Measurements from ENCODE around the gene DOCK2.

DNA sequence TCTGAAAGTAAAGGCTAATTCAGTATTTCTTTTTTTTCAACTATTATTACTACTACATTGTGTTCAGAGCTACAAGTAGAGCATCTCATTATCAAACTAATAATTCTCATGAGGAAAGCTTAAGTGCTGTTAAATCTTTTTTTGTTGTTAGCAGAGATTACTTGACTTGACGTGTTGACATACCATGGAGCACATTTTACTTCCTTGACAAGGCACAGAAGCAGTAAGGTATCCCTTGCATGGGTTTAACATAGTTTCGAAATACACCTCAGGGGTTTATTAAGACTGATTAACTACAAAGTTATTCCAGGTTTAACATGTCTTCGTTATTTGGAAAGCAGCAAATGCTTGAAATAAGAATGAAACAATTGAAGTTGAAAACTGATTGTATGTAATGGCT is 46.5 kb upstream of the DOCK2 start:
- TF ChIP-seq POLR2A (IDR thresholded peaks at IDR 0.05) = no peak
- TF ChIP-seq, protein P1, sequence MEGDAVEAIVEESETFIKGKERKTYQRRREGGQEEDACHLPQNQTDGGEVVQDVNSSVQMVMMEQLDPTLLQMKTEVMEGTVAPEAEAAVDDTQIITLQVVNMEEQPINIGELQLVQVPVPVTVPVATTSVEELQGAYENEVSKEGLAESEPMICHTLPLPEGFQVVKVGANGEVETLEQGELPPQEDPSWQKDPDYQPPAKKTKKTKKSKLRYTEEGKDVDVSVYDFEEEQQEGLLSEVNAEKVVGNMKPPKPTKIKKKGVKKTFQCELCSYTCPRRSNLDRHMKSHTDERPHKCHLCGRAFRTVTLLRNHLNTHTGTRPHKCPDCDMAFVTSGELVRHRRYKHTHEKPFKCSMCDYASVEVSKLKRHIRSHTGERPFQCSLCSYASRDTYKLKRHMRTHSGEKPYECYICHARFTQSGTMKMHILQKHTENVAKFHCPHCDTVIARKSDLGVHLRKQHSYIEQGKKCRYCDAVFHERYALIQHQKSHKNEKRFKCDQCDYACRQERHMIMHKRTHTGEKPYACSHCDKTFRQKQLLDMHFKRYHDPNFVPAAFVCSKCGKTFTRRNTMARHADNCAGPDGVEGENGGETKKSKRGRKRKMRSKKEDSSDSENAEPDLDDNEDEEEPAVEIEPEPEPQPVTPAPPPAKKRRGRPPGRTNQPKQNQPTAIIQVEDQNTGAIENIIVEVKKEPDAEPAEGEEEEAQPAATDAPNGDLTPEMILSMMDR (IDR thresholded peaks at IDR 0.05) = no peak

All from lower leg skin (tissue), 3 donors.